Vagina (tissue), 2 donors: ENCODE results near the gene EXOSC6.

Experiments used
- CTCF ChIP-seq, 3 experiments: fragments of 450-650 bp in 2 of 3; fragments of 200-600 bp in 1 of 3; sonication (generic) in 1 of 3; IDR thresholded peaks; one replicate each; pipeline ENCODE4 v1.5.1; 2017 to 2019; ENCODE audit warnings: antibody characterized with exemption in 3 of 3, mild to moderate bottlenecking in 2 of 3, moderate library complexity in 2 of 3
- POLR2A ChIP-seq, 2 donors: fragments of 450-650 bp; IDR thresholded peaks; one replicate each; pipeline ENCODE4 v1.6.1; 2017; ENCODE audit warnings: antibody characterized with exemption in 2 of 2, mild to moderate bottlenecking in 2 of 2, moderate library complexity in 2 of 2
- POLR2AphosphoS5 ChIP-seq, 2 donors: sonication (generic); formaldehyde crosslinking; IDR thresholded peaks; one replicate each; pipeline ENCODE4 v1.9.0; 2017; ENCODE audit warnings: antibody characterized with exemption in 2 of 2, mild to moderate bottlenecking in 2 of 2, low read depth in 1 of 2; ENCODE audit not compliant: insufficient read depth in 1 of 2

- TF ChIP-seq POLR2AphosphoS5 (IDR thresholded peaks at IDR 0.05; ENCODE audit: insufficient read depth in 1 of 2, low read depth in 1 of 2) (no peak), CTCF (IDR thresholded peaks at IDR 0.05) (no peak), POLR2A (IDR thresholded peaks at IDR 0.05) (no peak)
These were observed 49.4 kb upstream of the EXOSC6 start for GRCh38 chr16:70301121-70301520.
